ENCODE results near the gene S100A9.

S100A9 gene

GRCh38 chr1:153361480-153362109 is 3.9 kb downstream of the S100A9 start:
- DNase-seq (ENCODE audit: low read depth) = no peak

DNA sequence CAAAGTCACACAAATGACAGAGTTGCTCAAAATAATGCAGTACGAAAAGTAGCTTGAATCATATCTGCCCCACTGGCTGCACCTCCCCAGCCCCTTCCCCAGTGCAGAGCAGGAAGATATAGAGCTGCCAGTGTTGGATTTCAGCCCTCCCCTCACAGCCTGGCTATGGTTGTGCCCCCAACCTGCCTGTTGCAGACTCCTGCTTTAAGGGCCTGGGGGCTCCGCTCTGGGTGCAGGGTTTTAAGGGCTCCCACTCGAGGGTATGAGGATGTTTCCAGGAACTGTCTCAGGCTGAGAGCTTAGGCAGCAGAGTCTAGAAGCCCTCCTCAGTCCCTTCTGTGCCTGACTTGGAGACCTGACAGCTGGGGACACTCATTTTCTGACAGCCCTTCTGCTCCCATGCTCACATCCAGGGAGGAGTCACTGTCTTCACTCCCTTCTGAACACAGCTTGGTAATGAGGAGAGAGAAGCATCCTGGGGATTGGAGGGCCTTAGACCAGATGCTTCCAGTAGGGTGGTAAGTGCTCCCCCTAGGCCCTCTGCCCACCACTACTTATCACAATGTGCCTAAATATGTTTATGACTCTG is 4.6 kb downstream of the S100A9 start:
- no peak for DNase-seq (ENCODE audit: low read depth)

DNA sequence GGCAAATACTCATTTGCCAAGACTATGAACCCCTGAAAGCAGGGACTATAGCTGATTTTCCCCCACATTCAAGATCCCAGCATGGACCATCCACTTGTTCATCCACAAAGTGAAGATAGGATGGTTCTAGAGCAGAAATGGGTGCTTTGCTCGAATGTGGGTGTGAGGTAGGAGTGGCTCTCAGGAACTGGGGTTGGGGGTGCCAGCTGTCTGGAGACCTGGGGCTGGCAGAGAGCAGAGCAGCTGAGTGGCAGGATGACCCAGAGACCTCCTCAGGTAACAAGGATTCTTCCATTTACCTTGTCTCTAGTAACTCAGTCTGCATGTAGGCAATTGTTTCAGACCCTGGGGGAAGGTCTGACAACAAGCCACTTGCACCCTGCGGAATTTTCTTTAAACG is 6.0 kb downstream of the S100A9 start:
- DNase-seq (ENCODE audit: low read depth) = no peak

GRCh38 chr1:153364156-153364555 is 6.5 kb downstream of the S100A9 start:
- no peak for DNase-seq (ENCODE audit: low read depth)

- DNase-seq (ENCODE audit: low read depth) = no peak
Measured at GRCh38 chr1:153364766-153365666, 7.4 kb downstream of the S100A9 start.

- no peak for DNase-seq (ENCODE audit: low read depth)
Measured at GRCh38 chr1:153365696-153366095, 8.0 kb downstream of the S100A9 start.

- DNase-seq (ENCODE audit: low read depth) = no peak
Measured at GRCh38 chr1:153366261-153366660, 8.6 kb downstream of the S100A9 start.

DNA sequence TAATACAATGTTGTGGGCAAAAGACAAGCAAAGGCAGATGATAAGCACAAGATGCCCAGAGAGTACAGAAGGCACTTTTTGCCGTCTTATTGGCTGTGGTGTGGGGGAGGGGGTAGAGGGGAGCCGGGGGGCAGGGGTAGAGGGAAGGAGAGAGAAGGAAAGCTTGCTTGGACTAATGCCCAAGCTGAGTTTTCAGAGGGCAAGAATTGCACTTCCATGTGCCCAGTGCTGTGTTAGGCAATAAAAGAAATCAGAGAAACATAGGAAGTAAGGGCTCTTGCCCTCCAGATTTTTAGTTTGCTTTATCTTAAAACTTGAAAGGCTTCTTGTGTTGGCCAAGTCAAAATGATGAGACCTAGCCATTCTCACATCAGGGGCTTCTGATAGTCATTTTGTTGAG is 9.4 kb downstream of the S100A9 start:
- no peak for DNase-seq (ENCODE audit: low read depth)

DNA sequence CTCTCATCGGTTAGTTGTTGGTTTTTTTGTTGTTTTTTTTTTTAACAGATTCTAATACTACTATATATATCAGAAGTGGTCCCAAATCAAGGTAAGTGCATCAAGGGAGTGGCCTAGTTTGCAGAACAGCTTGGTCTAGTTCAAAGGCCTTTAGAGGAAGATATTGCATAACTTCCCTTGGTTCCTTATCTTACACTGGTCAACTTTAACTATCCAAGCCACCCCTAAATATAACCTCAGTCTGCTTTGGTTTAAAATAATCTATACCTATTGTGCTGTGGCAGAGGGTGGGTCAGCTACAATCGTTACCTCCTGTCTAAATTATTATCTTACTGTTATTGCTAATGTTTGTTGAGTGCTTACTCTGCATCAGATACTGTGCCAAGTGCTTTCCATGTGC is 10.8 kb downstream of the S100A9 start:
- DNase-seq (ENCODE audit: low read depth) = no peak

GRCh38 chr1:153370146-153370545 is 12.5 kb downstream of the S100A9 start:
- DNase-seq (ENCODE audit: low read depth) = no peak

- no peak for DNase-seq (ENCODE audit: low read depth)
Measured at GRCh38 chr1:153371231-153371630, 13.6 kb downstream of the S100A9 start.

DNA sequence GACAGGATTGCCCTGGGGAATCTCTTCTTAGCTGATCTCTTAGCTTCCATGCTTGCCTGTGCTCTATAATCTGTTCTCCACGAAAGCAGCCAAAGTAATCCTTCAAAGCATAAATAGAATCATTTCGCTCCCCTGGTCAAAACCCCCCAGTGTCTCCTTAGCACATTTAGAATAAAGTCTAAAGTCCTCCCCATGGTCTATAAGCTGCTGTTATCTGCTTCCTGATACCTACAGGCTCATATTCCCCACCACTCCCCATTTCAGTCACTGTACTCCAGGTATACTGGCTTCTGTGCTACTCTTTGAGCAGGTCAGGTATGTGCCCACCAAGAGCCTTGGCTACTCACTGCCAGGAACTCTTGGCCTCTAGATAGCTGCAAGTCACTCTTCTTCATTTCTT is 14.9 kb downstream of the S100A9 start:
- DNase-seq (ENCODE audit: low read depth) = no peak

DNA sequence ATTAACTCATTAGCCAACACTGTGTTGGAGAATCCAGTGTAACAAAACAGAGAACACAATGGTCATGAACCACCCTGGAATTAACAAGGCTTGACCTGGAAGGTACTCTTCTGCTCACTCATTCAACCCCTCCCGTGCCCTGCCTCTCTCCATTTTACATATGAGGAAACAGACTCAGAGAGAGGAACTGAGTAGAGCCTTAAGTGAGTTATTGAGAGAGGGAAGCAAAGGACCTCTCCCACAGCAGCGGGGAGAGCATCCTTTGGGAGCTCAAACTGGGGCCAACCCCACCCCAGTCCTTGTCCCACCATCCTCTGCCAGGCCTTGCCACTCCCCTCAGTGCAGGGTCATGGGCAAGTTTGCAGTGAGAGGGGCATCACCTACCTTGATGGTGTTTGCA is 16.4 kb downstream of the S100A9 start:
- no peak for DNase-seq (ENCODE audit: low read depth)

GRCh38 chr1:153375511-153375910 is 17.9 kb downstream of the S100A9 start, which contains the start of gene S100A12:
Gene S100A12 (minus strand): TSS chr1:153375621. CDS start chr1:153374592, 1,029 bp downstream.
- DNase-seq (ENCODE audit: low read depth) = no peak

DNA sequence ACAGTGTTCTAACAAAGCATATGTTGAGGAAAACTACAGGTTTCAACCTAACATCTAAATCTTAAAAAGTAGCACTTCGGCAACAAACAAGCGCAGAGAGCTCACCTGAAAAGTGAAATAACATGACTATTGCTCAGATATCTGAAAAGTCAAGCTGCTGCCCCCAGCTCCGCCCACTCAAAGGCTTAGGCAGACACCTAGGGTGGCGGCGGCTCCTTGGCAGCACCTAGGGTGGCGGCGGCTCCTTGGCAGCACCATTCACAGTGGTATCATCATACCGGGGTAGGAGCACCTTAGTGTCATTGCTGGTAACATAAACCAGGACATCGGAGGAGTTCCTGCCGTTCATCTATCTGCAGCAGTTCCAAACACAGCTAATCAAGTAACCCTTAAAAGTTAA is 21.9 kb downstream of the S100A9 start:
- DNase-seq (ENCODE audit: low read depth) = no peak

DNA sequence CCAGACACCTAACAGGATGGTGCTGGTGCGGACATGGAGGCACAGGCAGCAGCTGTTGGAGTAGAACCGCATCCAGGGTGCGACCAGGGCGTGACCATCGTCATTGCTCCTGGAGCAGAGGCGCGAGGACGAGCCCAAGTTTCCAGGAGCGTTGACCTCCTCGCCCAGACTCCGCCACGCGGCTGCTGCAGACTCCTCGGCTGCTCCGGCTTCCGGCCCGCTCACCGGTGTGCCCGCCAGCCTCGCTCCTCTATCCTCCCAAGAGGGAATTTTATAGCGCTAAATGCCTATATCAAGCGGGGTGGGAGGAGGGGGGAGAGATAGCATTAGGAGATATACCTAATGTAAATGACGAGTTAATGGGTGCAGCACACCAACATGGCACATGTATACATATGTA is 23.1 kb downstream of the S100A9 start:
- DNase-seq (ENCODE audit: low read depth) = no peak

GRCh38 chr1:153384958-153385580 is 27.4 kb downstream of the S100A9 start:
- DNase-seq (ENCODE audit: low read depth) = no peak

GRCh38 chr1:153386500-153386901 is 28.8 kb downstream of the S100A9 start:
- DNase-seq (ENCODE audit: low read depth) = no peak

GRCh38 chr1:153387001-153387400 is 29.3 kb downstream of the S100A9 start:
- DNase-seq (ENCODE audit: low read depth) = no peak

DNA sequence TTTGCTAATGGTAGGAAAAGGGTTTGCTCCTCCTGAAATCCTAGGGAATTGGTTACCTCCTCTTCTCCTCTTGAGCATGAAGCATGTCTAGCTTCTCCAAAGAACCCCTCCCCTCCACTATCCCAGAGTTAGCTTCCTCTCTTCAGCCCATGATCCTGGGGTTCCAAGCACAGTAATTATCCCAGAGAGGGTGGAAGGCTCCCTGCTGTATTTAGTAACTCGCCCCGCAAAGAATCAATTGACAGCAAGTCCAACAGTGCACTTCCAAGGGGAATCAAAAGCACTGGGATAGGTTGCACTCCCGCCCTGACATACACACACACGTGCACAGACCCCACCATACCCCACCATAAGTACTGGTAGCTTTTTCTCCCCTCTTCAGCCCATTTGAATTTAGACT is 30.1 kb downstream of the S100A9 start:
- DNase-seq (ENCODE audit: low read depth) = no peak

GRCh38 chr1:153389401-153389800 is 31.7 kb downstream of the S100A9 start:
- DNase-seq (ENCODE audit: low read depth) = no peak

Data from activated T-cell treated with anti-CD3 and anti-CD28 coated beads for 1 hour (primary cell).